IMR-90 (cell line): ENCODE results near the gene RPLP1. TPM values are rescaled to one million over a fixed set of nuclear protein-coding genes. Genes with fewer than 3 reads are reported as not detected.

Experiments
- ATAC-seq: fragments of 200-7000 bp; cut with Tn5 transposase; 2 replicates; pipeline ENCODE4 v1.9.1; 2020; ENCODE audit warnings: low read depth, mild to moderate bottlenecking, moderate library complexity
- BruUV-seq: library from RNA; stranded (reverse); fragments of 400-500 nt; replicated peaks from 2 replicates; lab custom pipeline; 2021; lab: Mats Ljungman, UMichigan
- CTCF ChIA-PET: fragments of 300-600 bp; formaldehyde crosslinking; extraction: SDS; loops from one replicate; lab custom pipeline; 2021; ENCODE audit warnings: antibody characterized with exemption; lab: Yijun Ruan, JAX
- POLR2A ChIA-PET: fragments of 300-600 bp; sonication (Branson Sonifier 250); formaldehyde crosslinking; loops from one replicate; lab custom pipeline; 2022; ENCODE audit warnings: antibody characterized with exemption; ENCODE audit not compliant: unreplicated experiment; lab: Charles Lee
- DNase-seq: peaks from one replicate; pipeline ENCODE4 v3.0.0; 2013
- H2AFZ ChIP-seq: replicated peaks from 2 replicates; pipeline ENCODE3; 2013; ENCODE audit warnings: low read length, mild to moderate bottlenecking; ENCODE audit not compliant: poor library complexity
- H2AK5ac ChIP-seq: 2 replicates; pipeline ENCODE4 v1.6.1; 2013; ENCODE audit warnings: low read depth, low read length, inconsistent platforms
- H2AK9ac ChIP-seq: replicated peaks from 2 replicates; pipeline ENCODE3; 2013; ENCODE audit warnings: mild to moderate bottlenecking, low read depth, low read length, moderate library complexity; ENCODE audit not compliant: poor library complexity
- H2BK120ac ChIP-seq: 2 replicates; pipeline ENCODE4 v1.6.1; 2013; ENCODE audit warnings: low read depth, low read length, inconsistent platforms
- H2BK15ac ChIP-seq: 3 replicates; pipeline ENCODE4 v1.6.1; 2013; ENCODE audit warnings: low read depth, low read length, inconsistent platforms
- H2BK20ac ChIP-seq: 2 replicates; pipeline ENCODE4 v1.6.1; 2013; ENCODE audit warnings: low read depth, mild to moderate bottlenecking, inconsistent platforms, low read length, moderate library complexity
- H2BK5ac ChIP-seq: 2 replicates; pipeline ENCODE4 v1.6.1; 2013; ENCODE audit warnings: mild to moderate bottlenecking, low read depth, low read length, inconsistent platforms; ENCODE audit not compliant: poor library complexity, severe bottlenecking
- H3K14ac ChIP-seq: replicated peaks from 2 replicates; pipeline ENCODE4 v1.6.1; 2013; ENCODE audit warnings: low read depth, low read length, inconsistent platforms
- H3K18ac ChIP-seq: 2 replicates; pipeline ENCODE4 v1.6.1; 2013; ENCODE audit warnings: low read depth, low read length, control low read depth
- H3K23ac ChIP-seq: 2 replicates; pipeline ENCODE4 v1.6.1; 2013; ENCODE audit warnings: low read depth, low read length, inconsistent platforms
- H3K27ac ChIP-seq: 2 replicates; pipeline ENCODE4 v1.5.1; 2013; ENCODE audit warnings: mild to moderate bottlenecking, control low read depth, low read length; ENCODE audit not compliant: insufficient read depth
- H3K27me3 ChIP-seq: 2 replicates; pipeline ENCODE4 v1.6.1; 2013; ENCODE audit warnings: low read length; ENCODE audit not compliant: control insufficient read depth, insufficient read depth
- H3K36me3 ChIP-seq: 2 replicates; pipeline ENCODE4 v1.6.1; 2013; ENCODE audit warnings: low read length, mixed read lengths; ENCODE audit not compliant: control insufficient read depth, insufficient read depth
- H3K4ac ChIP-seq: 2 replicates; pipeline ENCODE4 v1.6.1; 2013; ENCODE audit warnings: low read depth, low read length, inconsistent platforms
- H3K4me1 ChIP-seq: 2 replicates; pipeline ENCODE4 v1.6.1; 2013; ENCODE audit warnings: low read length, mixed read lengths; ENCODE audit not compliant: control insufficient read depth, insufficient read depth
- H3K4me2 ChIP-seq: 2 replicates; pipeline ENCODE4 v1.6.1; 2013; ENCODE audit warnings: low read depth, mild to moderate bottlenecking, control low read depth, low read length, moderate library complexity
- H3K4me3 ChIP-seq: 2 replicates; pipeline ENCODE4 v1.5.1; 2013; ENCODE audit warnings: low read depth, mild to moderate bottlenecking, control low read depth, low read length, moderate library complexity; ENCODE audit not compliant: insufficient read depth
- H3K56ac ChIP-seq: 2 replicates; pipeline ENCODE4 v1.6.1; 2013; ENCODE audit warnings: low read length, inconsistent platforms; ENCODE audit not compliant: insufficient read depth; ENCODE audit errors: extremely low read depth
- H3K79me1 ChIP-seq, 2 experiments: 2 replicates each; pipeline ENCODE4 v1.6.1; 2013; ENCODE audit warnings: low read length in 2 of 2, inconsistent platforms in 1 of 2, low read depth in 1 of 2
- H3K9ac ChIP-seq: 2 replicates; pipeline ENCODE4 v1.6.1; 2013; ENCODE audit warnings: low read depth, low read length, control low read depth
- H3K9me1 ChIP-seq: 2 replicates; pipeline ENCODE4 v1.6.1; 2013; ENCODE audit warnings: low read length, inconsistent platforms; ENCODE audit not compliant: insufficient read depth
- H3K9me3 ChIP-seq: 2 replicates; pipeline ENCODE4 v1.6.1; 2013; ENCODE audit warnings: low read length; ENCODE audit not compliant: control insufficient read depth, insufficient read depth
- H4K20me1 ChIP-seq: 2 replicates; pipeline ENCODE4 v1.6.1; 2013; ENCODE audit warnings: low read length, inconsistent platforms; ENCODE audit not compliant: insufficient read depth
- H4K5ac ChIP-seq: 2 replicates; pipeline ENCODE4 v1.6.1; 2013; ENCODE audit warnings: mild to moderate bottlenecking, low read depth, low read length, control low read depth
- H4K8ac ChIP-seq, 2 experiments: 2 replicates each; pipeline ENCODE4 v1.6.1; 2013; ENCODE audit warnings: low read depth in 2 of 2, low read length in 2 of 2, control low read depth in 1 of 2, inconsistent platforms in 1 of 2
- H4K91ac ChIP-seq: 2 replicates; pipeline ENCODE4 v1.6.1; 2013; ENCODE audit warnings: low read depth, low read length, inconsistent platforms; ENCODE audit not compliant: insufficient read depth
- CEBPB ChIP-seq: IDR thresholded peaks from 2 replicates; pipeline ENCODE4 v1.6.1; 2012; ENCODE audit warnings: low read depth, low read length, improper control_type of control experiment
- MAZ ChIP-seq: IDR thresholded peaks from 2 replicates; pipeline ENCODE4 v1.6.1; 2012; ENCODE audit warnings: low read depth, mild to moderate bottlenecking, low read length, improper control_type of control experiment, moderate library complexity, borderline replicate concordance
- MXI1 ChIP-seq: IDR thresholded peaks from 2 replicates; pipeline ENCODE4 v1.6.1; 2012; ENCODE audit warnings: low read depth, mild to moderate bottlenecking, low read length, moderate library complexity, borderline replicate concordance
- RFX5 ChIP-seq: IDR thresholded peaks from 2 replicates; pipeline ENCODE4 v1.8.0; 2012; ENCODE audit warnings: low read depth, mild to moderate bottlenecking, low read length, moderate library complexity
- SMC3 ChIP-seq: fragments of 150-350 bp; IDR thresholded peaks from 2 replicates; pipeline ENCODE4 v1.6.1; 2016; ENCODE audit warnings: low read depth, mild to moderate bottlenecking, antibody characterized with exemption, low read length, moderate library complexity
- WGBS, 2 experiments: methylation state at CpG; one replicate each; pipeline versions ENCODE4 v1.1.5 to v1.1.7; 2013; ENCODE audit warnings: missing lambda C conversion rate in 2 of 2; ENCODE audit not compliant: insufficient read length in 1 of 2; ENCODE audit errors: extremely low coverage in 2 of 2; 5-methylcytosine and 5-hydroxymethylcytosine counted together
- dilution Hi-C: fragments of 300-500 bp; cut with HindIII; formaldehyde crosslinking; loops from one replicate; pipeline ENCODE4 v1.14.3; 2018; ENCODE audit warnings: low sequenced_read_pairs; ENCODE audit not compliant: unreplicated experiment
- in situ Hi-C: fragments of 300-500 bp; cut with MboI; formaldehyde crosslinking; loops from 3 replicates; pipeline ENCODE4 v1.14.3; 2019; ENCODE audit warnings: low sequenced_read_pairs, inconsistent platforms, mixed read lengths
- intact Hi-C: fragments of 100-400 bp; cut with micrococcal nuclease; formaldehyde crosslinking; loops from 2 replicates; pipeline ENCODE4 v1.10.0; 2022
- polyA plus RNA-seq, 3 experiments: library from polyadenylated mRNA; depleted of rRNA; stranded (reverse); fragments of >200 nt; gene quantifications; 2 replicates each; pipeline ENCODE4 v1.2.3, GENCODE V29; 2012; ENCODE audit warnings: low replicate concordance in 1 of 3
- total RNA-seq: library from RNA; depleted of rRNA; stranded (reverse); fragments of >200 nt; gene quantifications from 2 replicates; pipeline ENCODE4 v1.2.3, GENCODE V29; 2012
- TF ChIP-seq, protein P1 (sequence below): fragments of 150-350 bp; IDR thresholded peaks from 2 replicates; pipeline ENCODE4 v1.6.1; 2016; ENCODE audit warnings: low read depth, mild to moderate bottlenecking, low read length, moderate library complexity, borderline replicate concordance

Gene RPLP1
- total and polyA plus RNA-seq, 2 of the 4 experiments (the other 2 are of a cell fraction): 97.0 to 1,440 TPM

DNA sequence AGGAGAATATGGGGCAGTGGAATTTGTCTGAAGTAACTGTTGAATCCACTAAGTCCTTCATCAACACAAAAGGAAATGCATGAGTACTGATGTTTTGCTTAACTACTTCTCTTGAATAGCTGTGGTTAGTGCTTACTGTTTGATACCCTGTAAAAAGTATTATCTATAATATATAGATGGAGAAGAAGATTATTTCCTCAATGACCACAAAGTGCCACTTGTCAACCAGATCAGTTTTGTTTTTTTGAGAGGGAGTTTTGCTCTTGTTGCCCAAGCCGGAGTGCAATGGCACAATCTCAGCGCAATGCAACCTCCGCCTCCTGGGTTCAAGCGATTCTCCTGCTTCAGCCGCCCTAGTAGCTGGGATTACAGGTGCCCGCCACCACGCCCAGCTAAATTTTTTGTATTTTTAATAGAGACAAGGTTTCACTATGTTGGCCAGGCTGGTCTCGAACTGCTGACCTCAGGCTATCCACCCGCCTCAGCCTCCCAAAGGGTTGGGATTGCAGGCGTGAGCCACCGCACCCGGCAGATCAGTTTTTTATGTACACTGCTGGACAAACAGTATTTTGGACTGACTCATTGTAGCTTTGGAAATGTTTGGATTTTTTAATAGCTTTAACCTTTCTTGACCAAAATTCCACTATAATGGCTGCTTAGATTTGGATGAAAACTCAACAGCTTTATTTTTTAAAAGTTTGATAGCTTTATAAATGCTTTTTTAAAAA is 1.5 kb upstream of the RPLP1 start:
- H3K56ac ChIP-seq: no peak overlapping the region
- H2AK9ac ChIP-seq: no peak overlapping the region
- H3K36me3 ChIP-seq: peaks cover 18% of the 10 kb centered on the region
- H2AFZ ChIP-seq: no peak overlapping the region
- H3K27ac ChIP-seq: no peak overlapping the region
- ChIA-PET CTCF (interaction anchor here (1.4 kb wide), 1 partner anchor 12 kb away, joined by 11 read pairs; no protein-coding TSS in a partner anchor), POLR2A (interaction anchor here (0.6 to 1.6 kb wide), 2 partner anchors 11 to 33 kb away, joined by 4 to 6 read pairs; no protein-coding TSS in a partner anchor)
- peaks cover 6% of the 10 kb centered on the region for H3K9me1 ChIP-seq
- no peak overlapping the region for H4K5ac ChIP-seq
- H2BK15ac ChIP-seq: no peak overlapping the region
- H2BK20ac ChIP-seq: no peak overlapping the region
- DNase-seq: no peak
- dilution Hi-C loops (no loop called here), in situ Hi-C loops (no loop called here), intact Hi-C loops (loop anchor here (10.0 kb wide), 1 partner anchor 286 kb away; the partner anchor contains the start of gene GLCE)
- H3K9ac ChIP-seq: no peak overlapping the region
- no TSS peak for BruUV-seq
- H3K4me1 ChIP-seq: peaks cover 9% of the 10 kb centered on the region
- no peak overlapping the region for H3K18ac ChIP-seq
- no peaks in the 10 kb centered on the region for H3K9me3 ChIP-seq
- H4K20me1 ChIP-seq: peaks cover 35% of the 10 kb centered on the region
- ATAC-seq: no peak
- H4K91ac ChIP-seq: no peak overlapping the region
- H3K79me1 ChIP-seq: peaks cover 9 to 37% of the 10 kb centered on the region in 2 experiments; a peak in 3 of 4 replicates
- H3K4ac ChIP-seq: no peak overlapping the region
- H2BK5ac ChIP-seq: no peak overlapping the region
- no peak overlapping the region for H3K23ac ChIP-seq
- no peak overlapping the region for H3K4me3 ChIP-seq
- no peak overlapping the region; a peak in 1 of 4 replicates for H4K8ac ChIP-seq
- H3K27me3 ChIP-seq: no peaks in the 10 kb centered on the region
- H2BK120ac ChIP-seq: no peak overlapping the region
- no peak overlapping the region for H2AK5ac ChIP-seq
- no peak overlapping the region for H3K4me2 ChIP-seq
- no peak overlapping the region for H3K14ac ChIP-seq
- WGBS, 2 experiments: 100% methylated on average over 3 of the region's 12 CpGs; no CpG with 5 or more reads in 1 of the 2 experiments
- TF ChIP-seq, protein P1, sequence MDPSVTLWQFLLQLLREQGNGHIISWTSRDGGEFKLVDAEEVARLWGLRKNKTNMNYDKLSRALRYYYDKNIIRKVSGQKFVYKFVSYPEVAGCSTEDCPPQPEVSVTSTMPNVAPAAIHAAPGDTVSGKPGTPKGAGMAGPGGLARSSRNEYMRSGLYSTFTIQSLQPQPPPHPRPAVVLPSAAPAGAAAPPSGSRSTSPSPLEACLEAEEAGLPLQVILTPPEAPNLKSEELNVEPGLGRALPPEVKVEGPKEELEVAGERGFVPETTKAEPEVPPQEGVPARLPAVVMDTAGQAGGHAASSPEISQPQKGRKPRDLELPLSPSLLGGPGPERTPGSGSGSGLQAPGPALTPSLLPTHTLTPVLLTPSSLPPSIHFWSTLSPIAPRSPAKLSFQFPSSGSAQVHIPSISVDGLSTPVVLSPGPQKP: no peak
- TF ChIP-seq SMC3 (no peak), MXI1 (no peak), CEBPB (no peak), RFX5 (no peak), MAZ (no peak)
